H54 (cell line): ENCODE data around the gene HS3ST6.
"Not testable (repeated sequence)": the region's sequence is repeated elsewhere in the genome, so short reads cannot be mapped to it uniquely, and the experiment has no call there.

Experiments used
- DNase-seq: peaks from one replicate; pipeline ENCODE4 v3.0.0; 2011; ENCODE audit warnings: low spot score, mixed read lengths; ENCODE audit not compliant: insufficient read length
- FAIRE-seq: peaks from 3 replicates; lab custom pipeline; 2011; peaks lifted over from hg19 to GRCh38; lab: Jason Lieb, UNC
- POLR2A ChIP-seq: IDR thresholded peaks from 2 replicates; pipeline ENCODE4 v1.6.1; 2011; ENCODE audit warnings: low read depth, mild to moderate bottlenecking, low read length

The HS3ST6 gene

DNA sequence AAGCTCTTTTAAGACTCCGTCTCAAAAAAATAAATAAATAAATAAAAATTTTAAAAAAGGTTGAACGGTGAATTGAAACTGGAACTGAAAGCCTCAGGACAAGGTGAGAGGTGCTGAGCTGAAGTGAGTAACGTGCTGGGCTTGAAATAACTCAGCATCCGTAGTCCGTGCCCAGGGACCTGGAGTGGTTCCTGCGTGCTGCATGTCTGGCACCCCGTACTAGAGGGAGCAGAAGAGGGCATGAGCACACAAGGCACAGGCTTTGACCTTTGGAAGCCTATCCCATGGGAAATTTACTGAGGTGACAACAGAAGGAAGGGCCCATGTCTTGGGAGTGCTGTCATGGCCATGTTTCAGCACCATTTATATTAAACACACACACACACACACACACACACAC lies 41.7 kb downstream of the HS3ST6 start:
- no peak for TF ChIP-seq POLR2A
- DNase-seq (no peak), FAIRE-seq (no peak)

DNA sequence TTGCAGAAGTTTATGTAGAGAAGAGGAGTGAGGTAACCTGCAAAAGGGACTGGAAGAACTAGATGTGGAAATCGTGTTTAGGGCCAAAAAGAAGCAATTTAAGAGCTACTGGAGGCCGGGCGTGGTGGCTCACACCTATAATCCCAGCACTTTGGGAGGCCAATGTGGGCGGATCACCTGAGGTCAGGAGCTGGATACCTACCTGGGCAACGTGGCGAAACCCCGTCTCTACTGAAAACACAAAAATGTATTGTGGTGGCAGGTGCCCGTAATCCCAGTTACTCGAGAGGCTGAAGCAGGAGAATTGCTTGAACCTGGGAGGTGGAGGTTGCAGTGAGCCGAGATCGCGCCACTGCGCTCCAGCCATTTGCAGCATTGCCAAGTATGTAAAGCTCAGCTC lies 42.1 kb downstream of the HS3ST6 start:
- FAIRE-seq, DNase-seq: not testable (repeated sequence)

DNA sequence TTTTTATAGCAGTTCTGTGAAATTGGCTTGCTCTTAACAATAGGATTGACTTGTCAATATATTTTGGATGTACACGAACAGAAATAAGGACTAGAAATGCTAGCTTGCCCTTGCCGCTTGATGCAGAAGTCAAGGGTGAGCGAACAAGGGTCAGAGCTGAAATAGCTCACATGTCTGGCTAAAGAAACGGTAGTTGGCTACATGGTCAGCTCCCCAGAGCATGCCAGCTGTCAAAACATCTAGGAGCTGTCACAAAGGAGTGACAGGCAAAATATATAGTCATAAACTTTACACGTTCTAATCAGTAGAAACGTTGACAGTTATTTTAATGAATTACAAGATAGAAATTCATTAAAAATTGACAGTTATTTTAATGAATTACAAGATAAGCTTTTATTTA lies 43.4 kb downstream of the HS3ST6 start:
- no peak for DNase-seq
- TF ChIP-seq POLR2A = no peak
- FAIRE-seq = no peak

DNA sequence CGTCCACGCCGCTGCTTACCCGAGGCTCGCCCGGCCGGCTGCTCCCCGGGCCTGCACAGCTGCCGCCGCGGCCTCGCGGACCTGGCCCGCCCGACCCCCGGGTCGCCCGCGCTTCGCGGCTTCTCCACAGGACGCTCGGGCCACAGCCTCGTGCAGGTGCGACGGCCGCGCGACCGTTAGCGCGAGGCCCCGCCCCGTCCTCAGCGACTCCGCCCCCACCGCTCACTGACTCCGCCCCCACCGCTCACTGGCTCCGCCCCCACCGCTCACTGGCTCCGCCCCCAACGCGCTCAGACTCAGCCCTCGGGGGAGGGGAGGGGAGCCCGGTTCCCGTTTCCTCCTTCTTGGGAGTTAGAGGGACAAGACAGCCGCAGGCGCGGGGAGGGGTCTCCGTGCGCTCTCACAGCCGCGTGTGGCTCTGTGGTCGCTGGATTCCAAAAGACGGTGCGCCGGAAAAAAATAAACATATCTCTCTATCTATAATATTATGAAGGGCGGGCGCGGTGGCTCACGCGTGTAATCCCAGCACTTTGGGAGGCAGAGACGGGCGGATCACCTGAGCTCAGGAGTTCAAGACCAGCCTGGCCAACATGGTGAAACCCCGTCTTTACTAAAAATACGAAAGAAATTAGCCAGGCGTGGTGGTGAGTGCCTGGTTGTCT lies 46.1 kb downstream of the HS3ST6 start, which contains the start of gene MEIOB:
Gene MEIOB, minus strand, starts transcription at position 191 of the 662 bp plus-strand sequence. CDS start 3,989 bp downstream, outside the sequence.
- FAIRE-seq (no peak), DNase-seq (no peak)
- no peak for TF ChIP-seq POLR2A

DNA sequence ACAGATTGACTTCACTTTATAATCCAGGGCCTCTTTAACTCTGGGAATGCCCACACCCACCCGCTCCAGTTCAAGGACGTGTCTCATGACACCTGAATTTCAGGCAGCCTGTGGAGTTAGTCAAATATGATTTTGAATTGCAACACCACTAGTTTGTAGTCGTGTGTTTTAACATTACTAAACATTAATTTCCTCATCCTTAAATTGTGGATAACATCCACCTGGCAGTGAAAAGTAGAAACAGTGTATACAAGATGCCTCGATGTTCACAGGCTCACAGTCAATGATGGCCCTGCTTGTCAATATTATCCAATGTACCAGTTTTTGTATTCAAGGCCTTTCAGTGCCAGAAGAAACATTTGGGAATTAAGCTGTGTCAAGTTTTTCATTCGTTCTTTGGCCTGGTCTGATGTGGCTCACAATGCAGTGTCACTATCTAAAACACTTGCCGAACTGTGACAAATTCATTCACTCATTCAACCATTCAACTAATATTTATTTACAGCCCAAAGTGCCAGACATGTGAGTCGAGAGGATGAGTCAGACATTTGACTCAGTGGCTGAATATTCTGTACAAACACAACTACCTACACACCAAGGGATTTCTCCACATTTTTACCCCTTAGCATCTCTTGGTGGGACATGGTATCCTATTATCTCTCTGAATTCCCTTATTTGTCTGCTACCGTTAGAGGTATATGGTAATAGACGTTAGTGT lies 47.7 kb downstream of the HS3ST6 start:
- DNase-seq (peak; percentile 42), FAIRE-seq (peak; percentile 97)
- no peak for TF ChIP-seq POLR2A

DNA sequence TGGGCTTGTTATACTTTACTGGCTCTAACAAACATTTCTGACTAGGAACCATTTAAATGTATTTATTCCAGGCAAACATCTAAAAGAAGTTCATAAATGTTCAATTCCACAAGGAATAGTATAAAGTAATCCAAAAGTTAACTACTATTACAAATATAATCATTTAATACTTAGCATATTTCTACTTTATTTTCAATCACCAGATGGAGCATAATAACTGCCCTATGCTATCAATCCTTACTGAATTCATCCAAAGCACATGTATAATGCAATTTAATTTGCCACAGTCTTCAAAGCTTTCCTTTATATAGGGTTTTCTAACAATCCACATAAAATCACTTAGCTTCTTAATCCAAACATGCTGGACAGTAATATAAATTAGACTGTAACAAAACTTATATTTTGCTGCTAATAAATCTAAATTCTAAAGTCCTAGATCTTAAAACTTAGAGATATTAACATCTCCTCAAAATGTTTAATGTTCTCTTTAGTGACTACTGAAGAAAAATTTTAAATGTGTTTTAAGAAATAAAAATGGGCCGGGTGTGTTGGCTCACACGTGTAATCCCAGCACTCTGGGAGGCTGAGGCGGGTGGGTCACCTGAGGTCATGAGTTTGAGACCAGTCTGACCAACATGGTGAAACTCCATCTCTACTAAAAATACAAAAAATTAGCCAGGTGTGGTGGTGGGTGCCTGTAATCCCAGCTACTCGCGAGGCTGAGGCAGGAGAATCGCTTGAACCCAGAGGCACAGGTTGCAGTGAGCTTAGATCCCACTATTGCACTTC lies 52.1 kb downstream of the HS3ST6 start:
- DNase-seq (no peak), FAIRE-seq (no peak)
- no peak for TF ChIP-seq POLR2A

DNA sequence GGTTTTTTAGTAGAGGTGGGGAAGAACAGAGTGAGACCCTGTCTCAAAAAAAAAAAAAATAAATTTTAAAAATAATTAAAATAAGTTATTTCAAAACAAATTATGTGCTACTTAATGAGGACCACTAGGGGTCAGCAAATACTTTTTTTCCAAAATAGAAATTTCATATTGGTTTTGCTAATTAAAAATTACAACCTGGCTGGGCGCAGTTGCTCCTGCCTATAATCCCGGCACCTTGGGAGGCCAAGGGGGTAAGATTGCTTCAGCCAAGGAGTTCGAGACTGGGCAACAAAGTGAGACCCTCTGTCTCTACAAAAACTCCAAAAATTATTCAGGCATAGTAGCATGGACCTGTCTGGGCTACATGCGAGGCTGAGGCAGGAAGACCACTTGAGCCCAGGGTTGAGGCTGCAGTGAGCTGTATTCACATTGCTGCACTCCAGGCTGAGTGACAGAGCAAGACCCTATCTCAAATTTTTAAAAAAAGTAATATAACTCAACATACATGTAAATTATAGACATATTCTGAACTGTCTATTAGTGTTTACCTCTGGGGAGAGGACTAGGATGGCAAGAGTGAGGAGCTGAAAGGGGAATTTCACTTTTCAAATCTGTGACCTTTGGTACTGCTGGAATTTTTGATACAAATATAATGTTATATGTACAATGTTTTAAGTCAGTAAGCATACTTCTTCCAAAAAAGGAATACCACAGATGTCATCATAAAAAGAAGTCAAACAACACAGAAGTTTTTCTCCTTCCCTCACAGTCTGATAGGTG lies 54.3 kb downstream of the HS3ST6 start:
- no peak for TF ChIP-seq POLR2A
- FAIRE-seq (no peak), DNase-seq (no peak)

DNA sequence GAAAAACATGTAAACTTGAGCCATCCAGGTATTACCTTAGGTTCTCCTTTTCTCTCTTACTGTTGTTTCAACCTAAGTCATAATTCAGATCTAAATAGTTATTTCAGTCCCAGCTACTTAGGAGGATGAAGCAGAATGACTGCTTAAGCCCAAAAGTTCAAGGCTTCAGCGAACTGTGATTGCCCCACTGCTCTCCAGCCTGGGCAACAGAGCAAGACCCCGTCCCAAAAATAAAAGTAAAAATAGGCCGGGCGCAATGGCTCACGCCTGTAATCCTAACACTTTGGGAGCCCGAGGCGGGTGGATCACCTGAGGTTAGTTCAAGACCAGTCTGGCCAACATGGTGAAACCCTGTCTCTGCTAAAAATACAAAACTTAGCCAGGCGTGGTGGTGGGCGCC lies 55.8 kb downstream of the HS3ST6 start:
- DNase-seq = no peak
- no peak for TF ChIP-seq POLR2A
- FAIRE-seq = no peak

DNA sequence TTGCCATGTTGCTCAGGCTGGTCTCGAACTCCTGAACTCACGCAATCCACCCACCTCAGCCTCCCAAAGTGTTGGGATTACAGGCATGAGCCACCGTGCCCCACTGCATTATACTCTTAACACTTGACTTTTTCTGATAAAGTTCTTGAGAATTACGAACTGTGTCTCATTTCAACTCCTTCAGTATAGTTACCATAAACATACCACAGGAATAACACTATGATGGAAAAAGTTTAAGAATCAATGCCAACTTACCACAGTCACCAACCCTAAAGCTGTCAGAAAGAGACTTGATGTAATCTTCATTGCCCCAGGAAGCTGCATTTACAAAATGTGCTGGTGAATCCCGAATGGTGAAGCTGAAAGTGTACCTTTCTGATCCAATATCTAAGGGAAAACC lies 56.5 kb downstream of the HS3ST6 start:
- TF ChIP-seq POLR2A = no peak
- FAIRE-seq = no peak

More for the DNA sequence above, 56.5 kb downstream of the HS3ST6 start:
- no peak for DNase-seq
